ENCODE measurements around the gene FGF16. TPM values are rescaled to one million over a fixed set of nuclear protein-coding genes. Genes with fewer than 3 reads are reported as not detected.

Gene FGF16
- polyA plus RNA-seq, 1 of the 3 experiments (the other 2 are of a cell fraction), result not detected

DNA sequence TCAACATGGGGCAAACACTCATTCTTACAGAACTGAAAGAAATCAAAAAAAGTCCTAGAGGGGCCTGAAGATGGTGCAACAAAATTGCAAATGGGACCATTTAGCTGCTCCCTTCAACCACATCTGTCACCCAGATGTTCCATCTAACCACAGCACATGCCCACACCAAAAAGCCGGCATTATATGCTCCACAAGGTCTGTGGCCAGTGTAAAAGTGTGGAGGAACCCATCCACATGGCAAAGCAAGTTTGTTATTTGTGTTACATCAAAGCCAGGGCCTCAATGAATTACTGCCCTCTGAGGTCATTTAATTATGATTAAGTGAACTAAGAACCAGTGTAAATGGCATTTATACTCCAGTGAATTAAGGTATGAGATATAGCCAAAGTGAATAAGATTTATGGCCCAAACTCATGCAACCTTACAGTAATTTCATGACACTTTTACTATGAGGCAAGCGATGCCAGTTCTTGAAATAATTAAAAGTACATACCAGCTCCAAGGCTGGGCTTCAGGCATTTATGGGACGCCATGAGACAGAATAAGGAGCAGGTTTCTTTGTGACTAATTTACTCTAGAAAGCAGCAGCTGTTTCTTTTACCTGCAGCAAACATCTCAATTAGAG, 48.7 kb upstream of the FGF16 start:
- Histone ChIP-seq H3F3A (replicated peaks; ENCODE audit: insufficient read depth) (no peaks in the 10 kb centered on the region), H3K79me2 (ENCODE audit: insufficient read depth) (no peaks in the 10 kb centered on the region), H3K27me3 (ENCODE audit: insufficient read depth) (no peaks in the 10 kb centered on the region), H3K36me3 (replicated peaks in 1 of 2; ENCODE audit: control insufficient read depth in 1 of 2, insufficient read depth in 2 of 2, low read length in 1 of 2) (no peaks in the 10 kb centered on the region), H3K27ac (ENCODE audit: low read depth in 2 of 2, low read length in 1 of 2) (no peak overlapping the region), H3K9me3 (no peaks in the 10 kb centered on the region), H3K4me3 (ENCODE audit: low read depth in 2 of 2, low read length in 1 of 2) (no peak overlapping the region), H3K4me1 (ENCODE audit: control insufficient read depth in 1 of 2, insufficient read depth in 2 of 2, low read depth in 1 of 2, low read length in 1 of 2) (no peaks in the 10 kb centered on the region), H4K20me1 (ENCODE audit: insufficient read depth) (no peaks in the 10 kb centered on the region), H2AFZ (ENCODE audit: low read depth) (no peak overlapping the region), H3K9me2 (no peaks in the 10 kb centered on the region), H3K9ac (no peak overlapping the region), H3K4me2 (no peak overlapping the region)
- TF ChIP-seq, protein P1, sequence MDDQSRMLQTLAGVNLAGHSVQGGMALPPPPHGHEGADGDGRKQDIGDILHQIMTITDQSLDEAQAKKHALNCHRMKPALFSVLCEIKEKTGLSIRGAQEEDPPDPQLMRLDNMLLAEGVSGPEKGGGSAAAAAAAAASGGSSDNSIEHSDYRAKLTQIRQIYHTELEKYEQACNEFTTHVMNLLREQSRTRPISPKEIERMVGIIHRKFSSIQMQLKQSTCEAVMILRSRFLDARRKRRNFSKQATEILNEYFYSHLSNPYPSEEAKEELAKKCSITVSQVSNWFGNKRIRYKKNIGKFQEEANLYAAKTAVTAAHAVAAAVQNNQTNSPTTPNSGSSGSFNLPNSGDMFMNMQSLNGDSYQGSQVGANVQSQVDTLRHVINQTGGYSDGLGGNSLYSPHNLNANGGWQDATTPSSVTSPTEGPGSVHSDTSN (IDR thresholded peaks at IDR 0.05), result no peak
- TF ChIP-seq, protein P2, sequence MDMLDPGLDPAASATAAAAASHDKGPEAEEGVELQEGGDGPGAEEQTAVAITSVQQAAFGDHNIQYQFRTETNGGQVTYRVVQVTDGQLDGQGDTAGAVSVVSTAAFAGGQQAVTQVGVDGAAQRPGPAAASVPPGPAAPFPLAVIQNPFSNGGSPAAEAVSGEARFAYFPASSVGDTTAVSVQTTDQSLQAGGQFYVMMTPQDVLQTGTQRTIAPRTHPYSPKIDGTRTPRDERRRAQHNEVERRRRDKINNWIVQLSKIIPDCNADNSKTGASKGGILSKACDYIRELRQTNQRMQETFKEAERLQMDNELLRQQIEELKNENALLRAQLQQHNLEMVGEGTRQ (IDR thresholded peaks at IDR 0.05; ENCODE audit: borderline replicate concordance, low read depth, low read length), result no peak
- no peak for TF ChIP-seq POLR2AphosphoS5 (IDR thresholded peaks at IDR 0.05; ENCODE audit: low read depth, low read length)
- TF ChIP-seq TCF12 (IDR thresholded peaks at IDR 0.05), result no peak
- TF ChIP-seq EZH2phosphoT487 (IDR thresholded peaks at IDR 0.05; ENCODE audit: borderline replicate concordance, low read depth), result no peak
- no peak for TF ChIP-seq EP300 (IDR thresholded peaks at IDR 0.05; ENCODE audit: borderline replicate concordance in 1 of 2, low read depth in 1 of 2, low read length in 1 of 2)
- CTCF ChIA-PET, result no interaction called here
- POLR2A ChIA-PET, result no interaction called here
- WGBS (ENCODE audit: low lambda C conversion rate), result 12% methylated on average over 3 of the region's 3 CpGs
- DNase-seq, result no peak

DNA sequence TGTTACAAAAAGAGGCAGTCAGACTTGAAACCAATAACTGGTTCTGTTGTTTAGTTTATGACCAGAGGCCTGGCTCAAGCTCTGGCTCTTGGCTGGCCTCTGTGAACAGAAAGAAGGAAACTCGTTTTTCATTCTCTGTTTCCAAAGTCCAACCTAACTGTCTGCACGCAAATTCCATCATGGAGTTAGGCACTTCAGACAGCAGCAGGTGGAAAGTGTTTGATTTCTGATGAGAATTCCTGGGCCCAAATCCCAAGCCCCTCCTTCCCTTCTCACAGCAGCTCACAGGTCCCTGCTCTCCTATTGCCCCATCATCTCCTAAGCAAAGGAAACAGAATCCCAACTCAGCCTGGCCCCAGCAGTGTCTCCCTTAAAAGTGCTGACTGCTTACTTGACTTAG, 42.8 kb upstream of the FGF16 start:
- Histone ChIP-seq H2AFZ (ENCODE audit: low read depth) (no peak overlapping the region), H3F3A (replicated peaks; ENCODE audit: insufficient read depth) (no peaks in the 10 kb centered on the region), H3K4me1 (ENCODE audit: control insufficient read depth in 1 of 2, insufficient read depth in 2 of 2, low read depth in 1 of 2, low read length in 1 of 2) (no peaks in the 10 kb centered on the region), H4K20me1 (ENCODE audit: insufficient read depth) (no peaks in the 10 kb centered on the region), H3K4me2 (no peak overlapping the region), H3K9me2 (no peaks in the 10 kb centered on the region), H3K27ac (ENCODE audit: low read depth in 2 of 2, low read length in 1 of 2) (no peak overlapping the region), H3K36me3 (replicated peaks in 1 of 2; ENCODE audit: control insufficient read depth in 1 of 2, insufficient read depth in 2 of 2, low read length in 1 of 2) (no peaks in the 10 kb centered on the region), H3K79me2 (ENCODE audit: insufficient read depth) (no peaks in the 10 kb centered on the region), H3K4me3 (ENCODE audit: low read depth in 2 of 2, low read length in 1 of 2) (no peak overlapping the region), H3K9ac (no peak overlapping the region), H3K9me3 (no peaks in the 10 kb centered on the region), H3K27me3 (ENCODE audit: insufficient read depth) (no peaks in the 10 kb centered on the region)
- ChIA-PET CTCF (no interaction called here), POLR2A (no interaction called here)
- no peak for DNase-seq
- WGBS (ENCODE audit: low lambda C conversion rate), result 9% methylated on average over 2 of the region's 2 CpGs
- no peak for TF ChIP-seq TCF12 (IDR thresholded peaks at IDR 0.05)
- TF ChIP-seq, protein P3, sequence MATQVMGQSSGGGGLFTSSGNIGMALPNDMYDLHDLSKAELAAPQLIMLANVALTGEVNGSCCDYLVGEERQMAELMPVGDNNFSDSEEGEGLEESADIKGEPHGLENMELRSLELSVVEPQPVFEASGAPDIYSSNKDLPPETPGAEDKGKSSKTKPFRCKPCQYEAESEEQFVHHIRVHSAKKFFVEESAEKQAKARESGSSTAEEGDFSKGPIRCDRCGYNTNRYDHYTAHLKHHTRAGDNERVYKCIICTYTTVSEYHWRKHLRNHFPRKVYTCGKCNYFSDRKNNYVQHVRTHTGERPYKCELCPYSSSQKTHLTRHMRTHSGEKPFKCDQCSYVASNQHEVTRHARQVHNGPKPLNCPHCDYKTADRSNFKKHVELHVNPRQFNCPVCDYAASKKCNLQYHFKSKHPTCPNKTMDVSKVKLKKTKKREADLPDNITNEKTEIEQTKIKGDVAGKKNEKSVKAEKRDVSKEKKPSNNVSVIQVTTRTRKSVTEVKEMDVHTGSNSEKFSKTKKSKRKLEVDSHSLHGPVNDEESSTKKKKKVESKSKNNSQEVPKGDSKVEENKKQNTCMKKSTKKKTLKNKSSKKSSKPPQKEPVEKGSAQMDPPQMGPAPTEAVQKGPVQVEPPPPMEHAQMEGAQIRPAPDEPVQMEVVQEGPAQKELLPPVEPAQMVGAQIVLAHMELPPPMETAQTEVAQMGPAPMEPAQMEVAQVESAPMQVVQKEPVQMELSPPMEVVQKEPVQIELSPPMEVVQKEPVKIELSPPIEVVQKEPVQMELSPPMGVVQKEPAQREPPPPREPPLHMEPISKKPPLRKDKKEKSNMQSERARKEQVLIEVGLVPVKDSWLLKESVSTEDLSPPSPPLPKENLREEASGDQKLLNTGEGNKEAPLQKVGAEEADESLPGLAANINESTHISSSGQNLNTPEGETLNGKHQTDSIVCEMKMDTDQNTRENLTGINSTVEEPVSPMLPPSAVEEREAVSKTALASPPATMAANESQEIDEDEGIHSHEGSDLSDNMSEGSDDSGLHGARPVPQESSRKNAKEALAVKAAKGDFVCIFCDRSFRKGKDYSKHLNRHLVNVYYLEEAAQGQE (IDR thresholded peaks at IDR 0.05; ENCODE audit: low read depth, low read length), result no peak
- no peak for TF ChIP-seq GABPA (IDR thresholded peaks at IDR 0.05; ENCODE audit: low read depth)
- TF ChIP-seq TEAD4 (IDR thresholded peaks at IDR 0.05; ENCODE audit: borderline replicate concordance, insufficient read depth), result no peak
- no peak for TF ChIP-seq YY1 (IDR thresholded peaks at IDR 0.05; ENCODE audit: low read depth)
- no peak for TF ChIP-seq MEF2A (IDR thresholded peaks at IDR 0.05; ENCODE audit: borderline replicate concordance, low read depth)
- TF ChIP-seq, protein P4, sequence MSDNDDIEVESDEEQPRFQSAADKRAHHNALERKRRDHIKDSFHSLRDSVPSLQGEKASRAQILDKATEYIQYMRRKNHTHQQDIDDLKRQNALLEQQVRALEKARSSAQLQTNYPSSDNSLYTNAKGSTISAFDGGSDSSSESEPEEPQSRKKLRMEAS (IDR thresholded peaks at IDR 0.05; ENCODE audit: low read depth), result no peak
- TF ChIP-seq FOSL2 (IDR thresholded peaks at IDR 0.05; ENCODE audit: borderline replicate concordance, low read depth), result no peak
- TF ChIP-seq, protein P5, sequence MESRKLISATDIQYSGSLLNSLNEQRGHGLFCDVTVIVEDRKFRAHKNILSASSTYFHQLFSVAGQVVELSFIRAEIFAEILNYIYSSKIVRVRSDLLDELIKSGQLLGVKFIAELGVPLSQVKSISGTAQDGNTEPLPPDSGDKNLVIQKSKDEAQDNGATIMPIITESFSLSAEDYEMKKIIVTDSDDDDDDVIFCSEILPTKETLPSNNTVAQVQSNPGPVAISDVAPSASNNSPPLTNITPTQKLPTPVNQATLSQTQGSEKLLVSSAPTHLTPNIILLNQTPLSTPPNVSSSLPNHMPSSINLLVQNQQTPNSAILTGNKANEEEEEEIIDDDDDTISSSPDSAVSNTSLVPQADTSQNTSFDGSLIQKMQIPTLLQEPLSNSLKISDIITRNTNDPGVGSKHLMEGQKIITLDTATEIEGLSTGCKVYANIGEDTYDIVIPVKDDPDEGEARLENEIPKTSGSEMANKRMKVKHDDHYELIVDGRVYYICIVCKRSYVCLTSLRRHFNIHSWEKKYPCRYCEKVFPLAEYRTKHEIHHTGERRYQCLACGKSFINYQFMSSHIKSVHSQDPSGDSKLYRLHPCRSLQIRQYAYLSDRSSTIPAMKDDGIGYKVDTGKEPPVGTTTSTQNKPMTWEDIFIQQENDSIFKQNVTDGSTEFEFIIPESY (IDR thresholded peaks at IDR 0.05; ENCODE audit: borderline replicate concordance, low read depth), result no peak
- TF ChIP-seq SIN3A (IDR thresholded peaks at IDR 0.05; ENCODE audit: borderline replicate concordance, low read depth, low read length), result no peak
- TF ChIP-seq, protein P6, sequence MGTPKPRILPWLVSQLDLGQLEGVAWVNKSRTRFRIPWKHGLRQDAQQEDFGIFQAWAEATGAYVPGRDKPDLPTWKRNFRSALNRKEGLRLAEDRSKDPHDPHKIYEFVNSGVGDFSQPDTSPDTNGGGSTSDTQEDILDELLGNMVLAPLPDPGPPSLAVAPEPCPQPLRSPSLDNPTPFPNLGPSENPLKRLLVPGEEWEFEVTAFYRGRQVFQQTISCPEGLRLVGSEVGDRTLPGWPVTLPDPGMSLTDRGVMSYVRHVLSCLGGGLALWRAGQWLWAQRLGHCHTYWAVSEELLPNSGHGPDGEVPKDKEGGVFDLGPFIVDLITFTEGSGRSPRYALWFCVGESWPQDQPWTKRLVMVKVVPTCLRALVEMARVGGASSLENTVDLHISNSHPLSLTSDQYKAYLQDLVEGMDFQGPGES (IDR thresholded peaks at IDR 0.05; ENCODE audit: low read depth, low read length), result no peak
- no peak for TF ChIP-seq CHD2 (IDR thresholded peaks at IDR 0.05; ENCODE audit: low read length, partially characterized antibody)
